HepG2 (cell line): ENCODE results near the gene SLC15A1.

Experiments
- BCL6 ChIP-seq: IDR thresholded peaks from 2 replicates; pipeline ENCODE4 v1.6.1; 2016; ENCODE audit warnings: missing genetic modification reagents, missing compliant biosample characterization
- CENPBD1 ChIP-seq: sonication (generic); formaldehyde crosslinking; IDR thresholded peaks from 2 replicates; pipeline ENCODE4 v1.8.0; 2022; ENCODE audit warnings: missing genetic modification reagents, low read depth, mild to moderate bottlenecking, borderline replicate concordance
- KDM6A ChIP-seq: IDR thresholded peaks from 2 replicates; pipeline ENCODE4 v1.6.1; 2016; ENCODE audit warnings: low read depth
- MLLT10 ChIP-seq: sonication (generic); formaldehyde crosslinking; IDR thresholded peaks from 2 replicates; pipeline ENCODE4 v1.4.0; 2020; ENCODE audit warnings: missing genetic modification reagents
- PAWR ChIP-seq: sonication (generic); formaldehyde crosslinking; IDR thresholded peaks from 2 replicates; pipeline ENCODE4 v1.4.0; 2020; ENCODE audit warnings: missing genetic modification reagents, mild to moderate bottlenecking, borderline replicate concordance
- SP1 ChIP-seq, 2 experiments: fragments of 450-650 bp in 1 of 2; sonication (generic) in 1 of 2; formaldehyde crosslinking in 1 of 2; IDR thresholded peaks; 2 replicates each; pipeline versions ENCODE4 v1.4.0 to v1.6.1; 2016 to 2020; ENCODE audit warnings: missing genetic modification reagents in 1 of 2
- SP140L ChIP-seq: sonication (generic); formaldehyde crosslinking; IDR thresholded peaks from 2 replicates; pipeline ENCODE4 v1.4.0; 2020; ENCODE audit warnings: missing genetic modification reagents, borderline replicate concordance
- TF ChIP-seq, protein P1 (sequence below): sonication (generic); formaldehyde crosslinking; IDR thresholded peaks from 2 replicates; pipeline ENCODE4 v1.5.0; 2020; ENCODE audit warnings: mild to moderate bottlenecking, missing genetic modification reagents, moderate library complexity

- TF ChIP-seq, protein P1, sequence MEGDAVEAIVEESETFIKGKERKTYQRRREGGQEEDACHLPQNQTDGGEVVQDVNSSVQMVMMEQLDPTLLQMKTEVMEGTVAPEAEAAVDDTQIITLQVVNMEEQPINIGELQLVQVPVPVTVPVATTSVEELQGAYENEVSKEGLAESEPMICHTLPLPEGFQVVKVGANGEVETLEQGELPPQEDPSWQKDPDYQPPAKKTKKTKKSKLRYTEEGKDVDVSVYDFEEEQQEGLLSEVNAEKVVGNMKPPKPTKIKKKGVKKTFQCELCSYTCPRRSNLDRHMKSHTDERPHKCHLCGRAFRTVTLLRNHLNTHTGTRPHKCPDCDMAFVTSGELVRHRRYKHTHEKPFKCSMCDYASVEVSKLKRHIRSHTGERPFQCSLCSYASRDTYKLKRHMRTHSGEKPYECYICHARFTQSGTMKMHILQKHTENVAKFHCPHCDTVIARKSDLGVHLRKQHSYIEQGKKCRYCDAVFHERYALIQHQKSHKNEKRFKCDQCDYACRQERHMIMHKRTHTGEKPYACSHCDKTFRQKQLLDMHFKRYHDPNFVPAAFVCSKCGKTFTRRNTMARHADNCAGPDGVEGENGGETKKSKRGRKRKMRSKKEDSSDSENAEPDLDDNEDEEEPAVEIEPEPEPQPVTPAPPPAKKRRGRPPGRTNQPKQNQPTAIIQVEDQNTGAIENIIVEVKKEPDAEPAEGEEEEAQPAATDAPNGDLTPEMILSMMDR (CRISPR knock-in tag): no peak
- TF ChIP-seq MLLT10 (CRISPR knock-in tag) (no peak), CENPBD1 (no peak), KDM6A (CRISPR knock-in tag) (no peak), SP1 (IDR thresholded peaks at IDR 0.05) (no peak), SP1 (CRISPR knock-in tag; IDR thresholded peaks at IDR 0.05) (no peak), BCL6 (CRISPR knock-in tag) (no peak), PAWR (no peak), SP140L (no peak)
Observed at GRCh38 chr13:98776644-98777043, 24.2 kb upstream of the SLC15A1 start.
